ENCODE measurements around the gene HFM1.
"Not testable (repeated sequence)": the region's sequence is repeated elsewhere in the genome, so short reads cannot be mapped to it uniquely, and the experiment has no call there.

HFM1 gene

GRCh38 chr1:91345395-91346005, 59.1 kb downstream of the HFM1 start:
- no peak for DNase-seq

GRCh38 chr1:91338501-91338900, 66.1 kb downstream of the HFM1 start:
- no peak for DNase-seq

- DNase-seq, result no peak
Observed at GRCh38 chr1:91335603-91336002, 69.0 kb downstream of the HFM1 start.

- no peak for DNase-seq
Observed at GRCh38 chr1:91334856-91335255, 69.8 kb downstream of the HFM1 start.

GRCh38 chr1:91325456-91325855, 79.2 kb downstream of the HFM1 start:
- no peak for DNase-seq

GRCh38 chr1:91314643-91315042, 90.0 kb downstream of the HFM1 start:
- DNase-seq, result no peak

GRCh38 chr1:91311672-91312071, 93.0 kb downstream of the HFM1 start:
- no peak for DNase-seq

GRCh38 chr1:91308544-91308943, 96.1 kb downstream of the HFM1 start:
- DNase-seq, result no peak

- DNase-seq, result no peak
Observed at GRCh38 chr1:91307784-91308409, 96.7 kb downstream of the HFM1 start.

GRCh38 chr1:91303165-91303564, 101.5 kb downstream of the HFM1 start:
- no peak for DNase-seq

GRCh38 chr1:91288843-91289553, 115.6 kb downstream of the HFM1 start:
- DNase-seq, result not testable (repeated sequence)

- DNase-seq, result not testable (repeated sequence)
Observed at GRCh38 chr1:91286962-91287317, 117.7 kb downstream of the HFM1 start.

GRCh38 chr1:91286259-91286961, 118.2 kb downstream of the HFM1 start:
- DNase-seq, result not testable (repeated sequence)

- DNase-seq, result no peak
Observed at GRCh38 chr1:91283421-91283726, 121.3 kb downstream of the HFM1 start.

- peak; percentile 29 for DNase-seq
Observed at GRCh38 chr1:91282695-91283420, 121.8 kb downstream of the HFM1 start.

GRCh38 chr1:91281782-91282181, 122.9 kb downstream of the HFM1 start:
- DNase-seq, result no peak

- DNase-seq, result no peak
Observed at GRCh38 chr1:91278754-91279153, 125.9 kb downstream of the HFM1 start.

GRCh38 chr1:91273875-91274274, 130.8 kb downstream of the HFM1 start:
- DNase-seq, result no peak

GRCh38 chr1:91261655-91262054, 143.0 kb downstream of the HFM1 start:
- DNase-seq, result no peak

- DNase-seq, result no peak
Observed at GRCh38 chr1:91245435-91245834, 159.2 kb downstream of the HFM1 start.

- DNase-seq, result no peak
Observed at GRCh38 chr1:91244737-91245136, 159.9 kb downstream of the HFM1 start.

- no peak for DNase-seq
Observed at GRCh38 chr1:91243171-91243570, 161.5 kb downstream of the HFM1 start.

GRCh38 chr1:91234181-91234580, 170.5 kb downstream of the HFM1 start:
- no peak for DNase-seq
